Measurements from ENCODE around the gene TMEM163. TPM values are rescaled to one million over a fixed set of nuclear protein-coding genes. Genes with fewer than 3 reads are reported as not detected.
"Not testable (repeated sequence)": the region's sequence is repeated elsewhere in the genome, so short reads cannot be mapped to it uniquely, and the experiment has no call there.

The TMEM163 gene
- under 1 TPM in 1 of 2 experiments, not detected in 1; 0.23 TPM for total RNA-seq

DNA sequence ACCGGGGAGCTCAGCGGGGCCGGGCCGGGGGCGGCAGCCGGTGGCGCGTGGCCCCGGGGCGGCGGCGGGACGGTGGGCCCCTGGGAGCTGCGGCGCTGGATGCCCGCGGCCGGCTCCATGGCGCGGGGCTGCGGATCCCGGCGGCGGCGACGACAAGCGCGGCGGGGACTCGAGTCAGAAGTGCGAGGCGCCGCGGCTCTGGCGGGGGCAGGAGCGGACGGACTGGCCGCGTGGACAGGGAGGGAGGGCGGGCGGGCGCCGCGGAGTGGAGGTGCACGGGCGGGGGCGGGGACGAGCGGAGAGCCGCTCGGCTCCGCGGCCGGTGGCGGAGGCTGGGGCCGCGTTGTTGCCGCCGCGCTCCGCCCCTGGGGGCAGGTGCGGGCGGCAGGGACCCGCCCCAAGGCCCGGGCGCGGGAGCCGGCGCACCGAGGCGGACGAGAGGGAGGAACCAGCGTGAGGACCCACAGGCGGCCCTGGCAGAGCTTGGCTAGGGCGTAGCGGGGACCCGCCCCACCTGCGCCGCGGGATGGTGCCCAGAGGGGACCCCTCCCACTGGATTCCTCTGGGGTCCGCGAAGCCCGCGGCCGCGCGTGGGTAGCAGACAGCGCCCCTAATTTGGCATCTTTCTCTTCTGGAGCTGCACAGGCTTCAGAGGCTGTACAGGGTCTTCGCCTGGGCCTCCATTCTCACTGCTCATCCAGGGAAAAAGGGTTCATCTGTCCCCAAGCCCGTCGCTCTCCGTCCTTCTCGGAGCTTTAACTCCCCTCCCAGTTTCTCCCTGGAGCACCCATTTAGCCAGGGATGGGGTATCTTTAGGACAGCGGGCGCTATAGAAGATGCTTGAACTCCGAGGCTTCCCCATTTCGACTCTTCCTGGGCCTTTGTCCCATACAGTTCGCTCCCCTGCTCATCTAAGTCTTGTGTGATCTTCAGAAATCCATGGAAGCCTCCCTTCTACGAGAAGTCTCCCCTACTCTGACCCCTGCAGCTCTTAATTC, at the start of gene TMEM163:
Gene TMEM163, minus strand, starts transcription at position 184 of the 998 bp plus-strand sequence.
- CTCF ChIA-PET = no interaction called here
- H3K27ac Mint-ChIP-seq = no peak within 1 kb of the TSS
- no peaks in the 10 kb centered on the region for H3K9me3 Mint-ChIP-seq (ENCODE audit: insufficient read depth)
- H3K4me1 Mint-ChIP-seq (ENCODE audit: low read depth) = peaks cover 27% of the 10 kb centered on the region
- POLR2A ChIA-PET = no interaction called here
- H3K4me3 Mint-ChIP-seq = peak within 1 kb of the TSS; percentile 47
- peaks cover 63% of the 10 kb centered on the region for H3K27me3 Mint-ChIP-seq (ENCODE audit: low read depth)
- DNase-seq = no peak
- peak; percentile 88 for ATAC-seq
- H3K36me3 Mint-ChIP-seq (ENCODE audit: low read depth) = no peaks in the 10 kb centered on the region

- no peaks in the 10 kb centered on the region for H3K4me1 Mint-ChIP-seq (ENCODE audit: low read depth)
- ChIA-PET CTCF (no interaction called here), POLR2A (no interaction called here)
- H3K9me3 Mint-ChIP-seq (ENCODE audit: insufficient read depth) = no peaks in the 10 kb centered on the region
- no peak overlapping the region for H3K4me3 Mint-ChIP-seq
- H3K27ac Mint-ChIP-seq = no peak overlapping the region
- DNase-seq = no peak
- H3K27me3 Mint-ChIP-seq (ENCODE audit: low read depth) = peaks cover 3% of the 10 kb centered on the region
- no peaks in the 10 kb centered on the region for H3K36me3 Mint-ChIP-seq (ENCODE audit: low read depth)
- no peak for ATAC-seq
Measured at GRCh38 chr2:134766583-134766982, 47.8 kb upstream of the TMEM163 start.

- Mint-ChIP-seq H3K4me1 (ENCODE audit: low read depth) (no peaks in the 10 kb centered on the region), H3K27me3 (ENCODE audit: low read depth) (peaks cover 4% of the 10 kb centered on the region), H3K27ac (no peak overlapping the region), H3K9me3 (ENCODE audit: insufficient read depth) (no peaks in the 10 kb centered on the region), H3K36me3 (ENCODE audit: low read depth) (no peaks in the 10 kb centered on the region), H3K4me3 (no peak overlapping the region)
- ATAC-seq (no peak), DNase-seq (no peak)
- CTCF ChIA-PET = no interaction called here
- POLR2A ChIA-PET = no interaction called here
Measured at GRCh38 chr2:134765987-134766386, 47.2 kb upstream of the TMEM163 start.

DNA sequence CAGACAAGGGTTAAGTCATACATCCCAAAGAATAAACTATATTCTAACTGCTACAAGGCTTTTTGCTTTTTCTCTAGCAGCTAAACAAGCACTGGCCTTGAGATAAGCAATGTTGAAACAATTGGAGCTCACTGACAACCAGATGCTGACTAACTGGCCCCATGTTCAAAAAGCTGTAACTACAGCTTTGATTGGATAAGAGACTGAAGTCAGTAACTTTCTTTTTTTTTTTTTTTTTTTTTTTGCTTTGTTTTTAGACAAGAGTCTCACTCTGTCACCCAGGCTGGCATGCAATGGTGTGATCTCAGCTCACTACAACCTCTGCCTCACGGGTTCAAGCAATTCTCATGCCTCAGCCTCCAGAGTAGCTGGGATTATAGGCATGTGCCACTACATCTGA, 45.4 kb upstream of the TMEM163 start:
- no peak for ATAC-seq
- CTCF ChIA-PET = no interaction called here

DNA sequence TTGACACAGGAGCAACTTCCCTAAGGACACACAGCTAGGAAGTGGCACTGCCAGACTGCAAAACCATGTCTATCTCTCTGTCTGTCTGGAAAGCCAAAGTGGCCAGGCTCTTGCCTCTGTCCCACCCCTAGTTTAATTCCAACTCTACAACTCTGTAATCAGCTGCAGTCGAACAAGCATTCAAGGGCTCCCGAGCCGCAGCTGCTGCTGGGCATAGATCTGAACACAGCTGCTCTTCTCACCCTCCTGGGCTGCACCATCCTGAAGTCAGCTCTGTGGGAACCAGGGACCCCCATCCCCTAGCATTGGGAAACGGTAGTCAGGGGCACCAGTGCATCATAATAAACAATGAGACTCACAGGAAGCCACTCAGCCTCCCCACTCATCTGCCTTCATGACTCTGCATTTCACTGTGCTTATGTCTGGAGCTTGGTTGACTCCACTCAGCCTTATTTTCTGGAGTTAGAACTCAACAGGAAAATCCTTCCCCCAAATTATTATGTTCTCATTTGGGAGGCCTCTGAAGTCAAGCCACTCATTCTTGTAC, 44.4 kb upstream of the TMEM163 start:
- DNase-seq (no peak), ATAC-seq (no peak)
- ChIA-PET POLR2A (interaction anchor here (1.0 kb wide), 1 partner anchor 20 kb away, joined by 3 read pairs; no protein-coding TSS in a partner anchor), CTCF (no interaction called here)
- H3K36me3 Mint-ChIP-seq (ENCODE audit: low read depth) = no peaks in the 10 kb centered on the region
- H3K27me3 Mint-ChIP-seq (ENCODE audit: low read depth) = peaks cover 11% of the 10 kb centered on the region
- H3K27ac Mint-ChIP-seq = no peak overlapping the region
- H3K9me3 Mint-ChIP-seq (ENCODE audit: insufficient read depth) = no peaks in the 10 kb centered on the region
- peaks cover 4% of the 10 kb centered on the region for H3K4me1 Mint-ChIP-seq (ENCODE audit: low read depth)
- H3K4me3 Mint-ChIP-seq = no peak overlapping the region

More for the DNA sequence above, 45.4 kb upstream of the TMEM163 start:
- POLR2A ChIA-PET = no interaction called here
- no peaks in the 10 kb centered on the region for H3K9me3 Mint-ChIP-seq (ENCODE audit: insufficient read depth)
- no peak for DNase-seq
- no peak overlapping the region for H3K4me3 Mint-ChIP-seq
- H3K27me3 Mint-ChIP-seq (ENCODE audit: low read depth) = peaks cover 7% of the 10 kb centered on the region
- no peaks in the 10 kb centered on the region for H3K36me3 Mint-ChIP-seq (ENCODE audit: low read depth)
- no peaks in the 10 kb centered on the region for H3K4me1 Mint-ChIP-seq (ENCODE audit: low read depth)
- no peak overlapping the region for H3K27ac Mint-ChIP-seq

DNA sequence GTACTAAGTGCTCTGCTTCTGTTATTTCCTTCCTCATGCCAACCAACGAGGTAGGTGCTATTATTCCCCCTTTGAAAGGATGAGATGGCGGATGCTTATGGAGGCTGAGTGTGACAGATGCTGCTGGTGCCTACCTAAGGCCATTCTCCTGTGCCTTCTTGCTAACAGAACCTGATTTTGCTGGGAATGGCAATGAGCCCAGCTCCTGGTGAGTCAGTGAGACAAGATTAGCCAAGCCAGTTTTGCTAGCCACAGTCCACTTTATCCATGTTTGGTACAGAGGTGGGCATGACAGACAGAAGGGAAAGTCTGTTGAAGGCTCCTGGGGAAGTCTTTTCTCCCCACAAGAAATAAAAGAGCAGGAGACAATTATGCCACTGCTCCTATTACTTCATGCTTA, 43.7 kb upstream of the TMEM163 start:
- Mint-ChIP-seq H3K4me1 (ENCODE audit: low read depth) (peaks cover 5% of the 10 kb centered on the region), H3K36me3 (ENCODE audit: low read depth) (no peaks in the 10 kb centered on the region), H3K4me3 (no peak overlapping the region), H3K27ac (no peak overlapping the region), H3K9me3 (ENCODE audit: insufficient read depth) (no peaks in the 10 kb centered on the region), H3K27me3 (ENCODE audit: low read depth) (peaks cover 15% of the 10 kb centered on the region)
- ATAC-seq = no peak
- ChIA-PET CTCF (no interaction called here), POLR2A (interaction anchor here (0.6 to 1.0 kb wide), 2 partner anchors 19 to 97 kb away, joined by 3 read pairs; no protein-coding TSS in a partner anchor)
- no peak for DNase-seq

DNA sequence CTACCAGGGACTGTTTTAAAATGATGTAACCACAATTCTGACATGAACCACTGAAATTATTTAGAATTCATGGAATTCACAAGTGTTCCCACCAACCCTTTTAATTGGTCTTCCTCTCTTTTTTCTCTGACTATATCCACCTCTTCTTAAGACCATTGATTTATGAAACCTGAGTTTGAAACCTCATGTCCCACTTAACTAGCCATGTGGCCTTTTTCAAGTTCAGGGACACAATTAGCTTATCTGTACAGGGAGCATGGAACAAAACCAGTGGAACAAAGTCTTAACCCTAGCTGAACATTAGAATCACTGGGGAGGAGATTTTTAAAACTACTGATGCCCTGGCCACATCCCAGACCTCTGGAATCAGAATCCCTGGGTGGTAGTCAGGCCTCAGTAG, 41.6 kb upstream of the TMEM163 start:
- no peaks in the 10 kb centered on the region for H3K36me3 Mint-ChIP-seq (ENCODE audit: low read depth)
- POLR2A ChIA-PET = no interaction called here
- no peak overlapping the region for H3K27ac Mint-ChIP-seq
- H3K4me1 Mint-ChIP-seq (ENCODE audit: low read depth) = peaks cover 5% of the 10 kb centered on the region
- no peak for ATAC-seq
- CTCF ChIA-PET = no interaction called here
- DNase-seq = no peak
- peaks cover 19% of the 10 kb centered on the region for H3K27me3 Mint-ChIP-seq (ENCODE audit: low read depth)
- no peaks in the 10 kb centered on the region for H3K9me3 Mint-ChIP-seq (ENCODE audit: insufficient read depth)
- no peak overlapping the region for H3K4me3 Mint-ChIP-seq

DNA sequence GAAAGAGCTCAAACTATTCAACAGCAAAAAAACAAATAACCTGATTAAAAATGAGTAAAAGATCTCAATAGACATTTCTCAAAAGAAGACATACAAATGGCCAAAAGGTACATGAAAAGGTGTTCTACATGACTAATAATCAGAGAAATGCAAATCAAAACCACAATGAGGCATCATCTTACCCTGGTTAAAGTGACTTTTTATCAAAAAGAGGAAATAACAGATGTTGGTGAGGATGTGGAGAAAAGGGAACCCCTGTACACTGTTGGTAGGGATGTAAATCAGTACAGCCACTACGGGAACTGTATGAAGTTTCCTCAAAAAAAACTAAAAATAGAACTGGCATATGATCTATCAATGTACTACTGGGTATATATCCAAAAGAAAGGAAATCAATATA, 39.8 kb upstream of the TMEM163 start:
- H3K27me3 Mint-ChIP-seq (ENCODE audit: low read depth) = peaks cover 26% of the 10 kb centered on the region
- ATAC-seq = no peak

GRCh38 chr2:134751981-134752380, 33.2 kb upstream of the TMEM163 start:
- H3K4me3 Mint-ChIP-seq; ATAC-seq; POLR2A ChIA-PET; H3K4me1 Mint-ChIP-seq (ENCODE audit: low read depth); DNase-seq; H3K9me3 Mint-ChIP-seq (ENCODE audit: insufficient read depth); H3K36me3 Mint-ChIP-seq (ENCODE audit: low read depth); H3K27ac Mint-ChIP-seq: not testable (repeated sequence)
- CTCF ChIA-PET = interaction anchor here (0.6 kb wide), 1 partner anchor 39 kb away, joined by 3 read pairs; no protein-coding TSS in a partner anchor
- peaks cover 36% of the 10 kb centered on the region for H3K27me3 Mint-ChIP-seq (ENCODE audit: low read depth)

More for the DNA sequence above, 39.8 kb upstream of the TMEM163 start:
- POLR2A ChIA-PET = no interaction called here
- H3K36me3 Mint-ChIP-seq (ENCODE audit: low read depth) = no peaks in the 10 kb centered on the region
- CTCF ChIA-PET = no interaction called here
- no peak overlapping the region for H3K4me3 Mint-ChIP-seq
- peaks cover 5% of the 10 kb centered on the region for H3K4me1 Mint-ChIP-seq (ENCODE audit: low read depth)
- no peak for DNase-seq
- H3K27ac Mint-ChIP-seq = no peak overlapping the region
- no peaks in the 10 kb centered on the region for H3K9me3 Mint-ChIP-seq (ENCODE audit: insufficient read depth)

- ChIA-PET CTCF (no interaction called here), POLR2A (no interaction called here)
- Mint-ChIP-seq H3K9me3 (ENCODE audit: insufficient read depth) (no peaks in the 10 kb centered on the region), H3K27ac (no peak overlapping the region), H3K27me3 (ENCODE audit: low read depth) (peaks cover 26% of the 10 kb centered on the region), H3K4me1 (ENCODE audit: low read depth) (peaks cover 5% of the 10 kb centered on the region), H3K4me3 (no peak overlapping the region), H3K36me3 (ENCODE audit: low read depth) (no peaks in the 10 kb centered on the region)
- no peak for ATAC-seq
- no peak for DNase-seq
Measured at GRCh38 chr2:134745546-134745945, 26.7 kb upstream of the TMEM163 start.

DNA sequence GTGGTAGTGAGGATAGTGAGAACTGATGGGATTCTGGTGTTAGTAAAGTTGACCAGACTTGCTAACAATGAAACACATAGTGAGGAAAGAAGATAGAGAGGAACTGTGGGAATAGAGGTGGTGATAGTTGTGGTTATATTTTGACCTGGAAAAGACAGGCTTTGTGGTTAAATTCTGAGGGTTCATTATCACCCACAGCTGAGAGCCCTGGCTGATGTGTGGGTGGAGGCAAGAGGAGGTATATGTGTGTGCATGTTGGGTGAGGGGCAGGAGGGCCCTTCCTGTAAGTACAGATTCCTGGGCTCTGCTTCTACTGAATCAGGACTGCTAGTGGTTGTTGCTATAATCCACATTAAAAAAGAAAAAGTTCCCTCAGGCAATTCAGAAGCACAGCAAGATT, 26.2 kb upstream of the TMEM163 start:
- Mint-ChIP-seq H3K4me1 (ENCODE audit: low read depth) (peaks cover 5% of the 10 kb centered on the region), H3K36me3 (ENCODE audit: low read depth) (no peaks in the 10 kb centered on the region), H3K9me3 (ENCODE audit: insufficient read depth) (no peaks in the 10 kb centered on the region), H3K27me3 (ENCODE audit: low read depth) (peaks cover 22% of the 10 kb centered on the region), H3K4me3 (no peak overlapping the region), H3K27ac (no peak overlapping the region)
- DNase-seq = no peak
- CTCF ChIA-PET = no interaction called here
- POLR2A ChIA-PET = no interaction called here
- ATAC-seq = no peak

GRCh38 chr2:134739879-134740301, 21.1 kb upstream of the TMEM163 start:
- H3K9me3 Mint-ChIP-seq (ENCODE audit: insufficient read depth) = no peaks in the 10 kb centered on the region
- DNase-seq (no peak), ATAC-seq (no peak)
- H3K36me3 Mint-ChIP-seq (ENCODE audit: low read depth) = no peaks in the 10 kb centered on the region
- CTCF ChIA-PET = no interaction called here
- peaks cover 3% of the 10 kb centered on the region for H3K4me1 Mint-ChIP-seq (ENCODE audit: low read depth)
- POLR2A ChIA-PET = no interaction called here
- no peak overlapping the region for H3K4me3 Mint-ChIP-seq
- H3K27ac Mint-ChIP-seq = no peak overlapping the region
- peaks cover 13% of the 10 kb centered on the region for H3K27me3 Mint-ChIP-seq (ENCODE audit: low read depth)

All from activated CD8-positive, alpha-beta T cell treated with anti-CD3 and anti-CD28 coated beads, Interleukin-2, amount 10 ng/mL, durations not matched to agents 7 days and 5 days (primary cell).